Heart right ventricle (tissue), 16 donors: Measurements from ENCODE around the gene SIL1. TPM values are rescaled to one million over a fixed set of nuclear protein-coding genes. Genes with fewer than 3 reads are reported as not detected.

Experiments used
- ATAC-seq, 8 donors: fragments of 200-7000 bp; cut with Tn5 transposase; one replicate each; pipeline ENCODE4 v1.9.1; 2020; ENCODE audit warnings: mild to moderate bottlenecking in 8 of 8, moderate library complexity in 8 of 8, moderate number of reproducible peaks in 1 of 8
- DNase-seq, 2 donors: peaks; one replicate each; pipeline ENCODE4 v3.0.0-alpha.2; 2020
- H3K27ac ChIP-seq, 10 donors: fragments of 200-600 bp; sonication (generic) in 2 of 10; one replicate each; pipeline versions ENCODE4 v1.5.0 to v1.8.0; 2020 to 2022; ENCODE audit warnings: mild to moderate bottlenecking in 3 of 10
- H3K27me3 ChIP-seq, 7 donors: fragments of 200-600 bp; one replicate each; pipeline ENCODE4 v1.8.0; 2021 to 2022; ENCODE audit warnings: mild to moderate bottlenecking in 2 of 7
- H3K36me3 ChIP-seq, 9 donors: fragments of 200-600 bp; sonication (generic) in 1 of 9; one replicate each; pipeline versions ENCODE4 v1.5.0 to v1.8.0; 2020 to 2022; ENCODE audit warnings: mild to moderate bottlenecking in 2 of 9
- H3K4me1 ChIP-seq, 9 donors: fragments of 200-600 bp; sonication (generic) in 1 of 9; one replicate each; pipeline versions ENCODE4 v1.5.0 to v1.8.0; 2020 to 2022; ENCODE audit warnings: mild to moderate bottlenecking in 4 of 9
- H3K4me3 ChIP-seq, 10 donors: fragments of 200-600 bp; sonication (generic) in 2 of 10; one replicate each; pipeline versions ENCODE4 v1.5.0 to v1.8.0; 2020 to 2022; ENCODE audit warnings: mild to moderate bottlenecking in 7 of 10, moderate library complexity in 2 of 10
- H3K9me3 ChIP-seq, 11 donors: fragments of 200-600 bp in 10 of 11; sonication (generic) in 2 of 11; one replicate each; pipeline versions ENCODE4 v1.5.0 to v1.8.0; 2013 to 2022; ENCODE audit warnings: mild to moderate bottlenecking in 2 of 11, control low read depth in 1 of 11, moderate library complexity in 1 of 11
- WGBS, 2 donors: extraction: QIAGEN DNeasy Blood & Tissue Kit; methylation state at CpG; one replicate each; pipeline ENCODE4 v1.1.7; 2013; ENCODE audit warnings: inconsistent platforms in 1 of 2; 5-methylcytosine and 5-hydroxymethylcytosine counted together
- intact Hi-C, 10 donors: fragments of 100-400 bp; cut with DNase I; formaldehyde crosslinking; loops; one replicate each; pipeline versions ENCODE4 v1.11.1 to v1.14.2; 2022
- polyA plus RNA-seq, 2 donors: library from polyadenylated mRNA; stranded (reverse); fragments of 200-250 nt; gene quantifications; one replicate each; pipeline ENCODE4 v1.2.3, GENCODE V29; 2013
- total RNA-seq, 10 donors: library from RNA; stranded (reverse); fragmentation: NEBNext Ultra II Directional in 3 of 10; extraction: Animal tissue kit (Norgen Biotek cat#: 25700) in 3 of 10; gene quantifications; one replicate each; pipeline versions ENCODE4 v1.2.1 to v1.2.4, GENCODE V29; 2021 to 2023
- TF ChIP-seq, protein P1 (sequence below), 9 donors: fragments of 200-600 bp; sonication (generic) in 2 of 9; IDR thresholded peaks; one replicate each; pipeline versions ENCODE4 v1.5.0 to v1.8.0; 2021 to 2022; ENCODE audit warnings: antibody characterized with exemption in 9 of 9, mild to moderate bottlenecking in 5 of 9, moderate library complexity in 1 of 9
- donor health status: Arrhythmogenic right ventricular cardiomyopathy.
- donor health status: ischemic (EF 13 %, LVEDD 7.1; RV severe dilation, severe dysfunction).
- donor health status: healthy with polysubstance abuse.
- donor health status: DM: no; HTN: yes; CAD: no.
- donor health status: DM: no; HTN: no; CAD: no.
- donor health status: ischemic (EF 25% LVEDD 6.9; RV normal size, moderate dysfunction).
- donor health status: ischemic (EF 25% LVEDD 5.7; RV mildly dilated, moderate dysfunction).
- donor health status: healthy.
- donor health status: DM: yes; HTN: yes; CAD: no.
- donor health status: Ischemic cardiomyopathy.
- donor health status: ischemic (EF 35%, LVEDD 5.7; RV mildly dilated, moderate dysfunction).
- donor health status: nonischemic (EF 11% LVEDD 7.7; RV severe dilation, severe dysfunction).
- donor health status: DM: yes; HTN: yes; CAD: no.
- donor health status: PGD.
- donor health status: ischemic (EF 29% LVEDD 5.4; RV normal size, mild dysfunction).
- donor health status: nonischemic (EF 23%, LVEDD 6.1; RV moderate dilation, normal function).

SIL1 gene
- total and polyA plus RNA-seq, 12 donors, result 26.7 to 94.7 (median 44.3) TPM

- TF ChIP-seq, protein P1, sequence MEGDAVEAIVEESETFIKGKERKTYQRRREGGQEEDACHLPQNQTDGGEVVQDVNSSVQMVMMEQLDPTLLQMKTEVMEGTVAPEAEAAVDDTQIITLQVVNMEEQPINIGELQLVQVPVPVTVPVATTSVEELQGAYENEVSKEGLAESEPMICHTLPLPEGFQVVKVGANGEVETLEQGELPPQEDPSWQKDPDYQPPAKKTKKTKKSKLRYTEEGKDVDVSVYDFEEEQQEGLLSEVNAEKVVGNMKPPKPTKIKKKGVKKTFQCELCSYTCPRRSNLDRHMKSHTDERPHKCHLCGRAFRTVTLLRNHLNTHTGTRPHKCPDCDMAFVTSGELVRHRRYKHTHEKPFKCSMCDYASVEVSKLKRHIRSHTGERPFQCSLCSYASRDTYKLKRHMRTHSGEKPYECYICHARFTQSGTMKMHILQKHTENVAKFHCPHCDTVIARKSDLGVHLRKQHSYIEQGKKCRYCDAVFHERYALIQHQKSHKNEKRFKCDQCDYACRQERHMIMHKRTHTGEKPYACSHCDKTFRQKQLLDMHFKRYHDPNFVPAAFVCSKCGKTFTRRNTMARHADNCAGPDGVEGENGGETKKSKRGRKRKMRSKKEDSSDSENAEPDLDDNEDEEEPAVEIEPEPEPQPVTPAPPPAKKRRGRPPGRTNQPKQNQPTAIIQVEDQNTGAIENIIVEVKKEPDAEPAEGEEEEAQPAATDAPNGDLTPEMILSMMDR (IDR thresholded peaks at IDR 0.05), result no peak
- intact Hi-C loops, result no loop called here
- WGBS, 2 donors, result 76 to 81% methylated on average over 4 of the region's 4 CpGs
- DNase-seq (no peak), ATAC-seq (no peak)
- no peaks in the 10 kb centered on the region for H3K9me3 ChIP-seq
- no peak overlapping the region for H3K27ac ChIP-seq
- H3K36me3 ChIP-seq, result no peaks in the 10 kb centered on the region
- no peak overlapping the region for H3K4me3 ChIP-seq
- H3K4me1 ChIP-seq, result peaks cover 0 to 5% (median 0%) of the 10 kb centered on the region in 9 donors
- no peaks in the 10 kb centered on the region for H3K27me3 ChIP-seq
These were observed 12.4 kb upstream of the SIL1 start for GRCh38 chr5:139210585-139210984.

GRCh38 chr5:139207297-139208000 is 9.3 kb upstream of the SIL1 start:
- DNase-seq, result no peak

DNA sequence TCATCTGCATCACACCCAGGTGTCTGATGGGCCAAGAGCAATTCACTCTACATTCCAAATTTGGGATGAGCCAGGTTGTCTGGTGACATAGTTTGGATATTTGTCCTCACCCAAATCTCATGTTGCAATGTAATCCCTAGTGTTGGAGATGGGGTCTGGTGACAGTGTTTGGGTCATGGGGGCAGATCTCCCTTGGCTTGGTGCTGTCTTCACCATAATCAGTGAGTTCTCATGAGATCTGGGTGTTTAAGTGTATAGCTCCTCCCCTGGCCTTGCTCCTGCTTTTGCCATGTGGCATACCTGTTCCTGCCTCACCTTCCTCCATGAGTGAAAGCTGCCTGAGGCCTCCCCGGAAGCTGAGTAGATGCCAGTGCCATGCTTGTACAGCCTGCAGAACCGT is 7.4 kb upstream of the SIL1 start:
- Histone ChIP-seq H3K36me3 (no peaks in the 10 kb centered on the region), H3K27ac (no peak overlapping the region), H3K4me3 (no peak overlapping the region), H3K27me3 (no peaks in the 10 kb centered on the region), H3K9me3 (no peaks in the 10 kb centered on the region), H3K4me1 (no peaks in the 10 kb centered on the region)
- no peak for DNase-seq
- WGBS, 2 donors, result 87 to 93% methylated on average over 2 of the region's 2 CpGs
- intact Hi-C loops, result no loop called here
- no peak for ATAC-seq
- TF ChIP-seq, protein P1 (IDR thresholded peaks at IDR 0.05), result no peak

More at GRCh38 chr5:139207297-139208000, 9.3 kb upstream of the SIL1 start:
- Histone ChIP-seq H3K4me1 (no peaks in the 10 kb centered on the region), H3K27ac (no peak overlapping the region), H3K27me3 (no peaks in the 10 kb centered on the region), H3K9me3 (no peaks in the 10 kb centered on the region), H3K4me3 (no peak overlapping the region), H3K36me3 (no peaks in the 10 kb centered on the region)
- TF ChIP-seq, protein P1 (IDR thresholded peaks at IDR 0.05), result no peak
- WGBS, 2 donors, result 94 to 98% methylated on average over 3 of the region's 3 CpGs
- ATAC-seq, result no peak
- intact Hi-C loops, result no loop called here

GRCh38 chr5:139205124-139205523 is 7.0 kb upstream of the SIL1 start:
- 87 to 90% methylated on average over 4 of the region's 4 CpGs for WGBS, 2 donors
- Histone ChIP-seq H3K27ac (no peak overlapping the region), H3K27me3 (no peaks in the 10 kb centered on the region), H3K36me3 (no peaks in the 10 kb centered on the region), H3K4me1 (peaks cover 0 to 1% (median 0%) of the 10 kb centered on the region in 9 donors), H3K9me3 (no peaks in the 10 kb centered on the region), H3K4me3 (no peak overlapping the region)
- TF ChIP-seq, protein P1 (IDR thresholded peaks at IDR 0.05), result no peak
- ATAC-seq, result no peak
- intact Hi-C loops, result no loop called here
- DNase-seq, result no peak
